Right lung (tissue), 5 donors: ENCODE data around the gene IFT122. TPM values are rescaled to one million over a fixed set of nuclear protein-coding genes. Genes with fewer than 3 reads are reported as not detected.

Experiments
- DNase-seq, 2 donors: peaks; one replicate each; pipeline ENCODE4 v3.0.0-alpha.2; 2013
- polyA plus RNA-seq, 5 donors: library from polyadenylated mRNA; unstranded; fragments of 120-200 nt; gene quantifications; one replicate each; pipeline versions ENCODE4 v1.2.1 to v1.2.3, GENCODE V29; 2013; ENCODE audit warnings: inconsistent platforms in 1 of 5, low replicate concordance in 1 of 5; ENCODE audit not compliant: insufficient read length in 5 of 5, insufficient read depth in 1 of 5

IFT122 gene
- polyA plus RNA-seq, 5 donors: 56.3 to 70.9 (median 65.3) TPM

DNA sequence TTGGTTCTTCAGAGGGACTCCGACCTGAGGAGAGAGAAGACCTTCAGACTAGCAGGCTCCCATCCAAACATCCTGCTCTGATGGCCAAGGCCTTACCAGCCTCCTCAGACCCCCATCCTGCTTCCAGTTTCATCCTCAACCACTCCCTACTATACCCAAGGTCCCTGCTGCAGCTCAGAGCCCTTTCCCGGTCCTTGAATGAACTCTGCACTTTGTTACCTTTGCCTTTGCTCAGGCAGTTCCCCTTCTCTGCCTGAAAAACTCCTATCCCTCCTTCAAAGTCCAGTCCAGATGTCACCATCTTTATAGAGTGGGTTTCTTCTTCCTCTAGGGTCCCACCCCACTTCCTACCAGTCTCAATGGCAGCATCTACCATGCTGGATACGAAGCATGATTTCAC is 24.6 kb upstream of the IFT122 start:
- no peak for DNase-seq

DNA sequence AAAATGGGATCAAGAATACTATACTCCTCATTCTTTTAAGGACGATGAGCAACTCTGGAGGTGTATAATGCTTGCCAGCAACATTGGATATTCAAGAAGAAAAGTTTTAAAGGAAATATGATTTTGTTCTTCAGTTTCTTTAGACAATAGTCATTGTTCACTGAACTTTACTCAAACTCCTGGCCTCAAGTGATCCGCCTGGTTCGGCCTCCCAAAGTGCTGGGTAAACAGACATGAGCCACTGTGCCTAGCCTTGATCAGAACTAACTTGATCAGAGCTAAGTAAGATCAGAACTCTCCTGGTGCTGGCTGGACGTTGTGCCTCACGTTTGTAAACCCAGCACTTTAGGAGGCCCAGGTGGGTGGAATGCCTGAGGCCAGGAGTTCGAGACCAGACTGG is 24.2 kb upstream of the IFT122 start:
- DNase-seq: no peak

DNA sequence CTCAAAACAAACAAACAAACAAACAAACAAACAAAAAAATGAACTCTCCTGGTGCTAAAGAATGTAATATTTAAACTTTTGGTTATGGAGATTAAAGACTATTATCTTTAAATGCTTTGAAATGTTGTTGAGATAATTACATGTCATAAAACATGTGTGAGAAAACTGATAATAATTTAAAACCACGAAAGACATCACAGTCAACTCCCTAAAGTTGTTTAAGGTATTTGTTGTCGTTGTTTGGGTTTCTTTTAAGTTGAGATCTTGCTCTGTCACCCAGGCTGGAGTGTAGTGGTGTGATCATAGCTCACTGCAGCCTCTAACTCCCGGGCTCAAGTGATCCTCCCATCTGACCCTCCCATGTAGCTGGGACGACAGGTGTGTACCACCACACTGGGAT is 23.6 kb upstream of the IFT122 start:
- DNase-seq: no peak

DNA sequence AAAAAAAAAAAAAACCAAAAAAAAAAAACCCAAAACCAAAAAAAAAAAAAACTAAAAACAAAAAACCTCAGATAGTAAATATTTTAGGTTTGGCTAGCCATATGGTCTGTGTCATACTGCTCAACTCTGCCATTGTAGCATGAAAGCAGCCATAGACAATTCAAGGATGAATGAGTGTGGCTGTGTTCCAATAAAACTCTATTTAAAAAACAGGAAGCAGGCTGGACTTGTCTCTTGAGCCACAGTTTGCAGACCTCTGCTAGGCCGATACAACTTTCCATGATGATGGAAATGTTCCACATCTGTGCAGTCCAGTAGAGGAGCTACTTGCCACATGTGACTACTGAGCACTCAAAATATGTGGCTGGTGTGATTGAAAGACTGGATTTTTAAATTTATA is 22.7 kb upstream of the IFT122 start:
- DNase-seq: peak; percentile 75 to 79

DNA sequence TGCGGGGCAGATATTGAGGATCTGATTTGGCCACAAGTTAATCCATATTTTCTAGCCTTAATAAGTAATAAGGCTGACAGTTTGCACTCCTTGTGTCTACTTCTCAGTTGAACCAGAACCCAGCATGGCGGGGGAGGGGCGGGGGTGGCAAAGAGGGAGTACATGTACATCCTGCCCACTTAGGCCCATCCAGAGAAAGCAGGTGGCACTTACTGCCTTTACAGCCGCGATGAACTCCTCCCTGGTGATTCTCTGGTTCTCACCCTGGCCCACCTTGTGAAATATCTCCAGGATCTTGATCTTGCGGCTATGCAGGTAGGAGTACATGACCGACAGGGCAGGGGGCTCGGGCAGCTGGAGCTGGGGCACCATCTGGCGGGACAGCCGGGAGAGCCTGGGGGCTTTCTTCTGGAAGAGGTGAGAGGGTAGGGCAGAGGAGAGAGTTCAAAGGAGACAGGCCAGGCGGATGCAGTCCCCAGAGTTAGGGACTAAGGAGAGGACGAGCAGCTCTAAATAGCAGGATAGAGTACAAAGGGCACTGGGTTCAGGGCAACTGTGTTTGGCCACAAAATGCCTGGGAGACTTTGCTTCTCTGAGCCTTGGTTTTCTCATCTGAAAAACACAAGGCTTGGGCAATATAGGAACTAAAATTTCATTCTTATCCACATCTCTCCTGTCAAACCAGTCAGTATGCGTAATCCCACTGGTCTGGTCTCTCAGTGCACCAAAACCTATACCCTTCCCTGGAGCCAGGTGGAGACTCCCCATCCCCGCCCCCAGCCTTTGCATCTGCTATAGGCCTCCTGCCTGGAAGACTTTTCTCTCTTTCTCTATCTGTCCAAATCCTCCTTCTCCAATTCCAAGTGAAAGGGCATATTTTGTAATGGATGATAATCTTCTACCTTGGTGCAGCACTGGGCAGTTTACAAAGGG is 21.7 kb upstream of the IFT122 start:
- DNase-seq: no peak

DNA sequence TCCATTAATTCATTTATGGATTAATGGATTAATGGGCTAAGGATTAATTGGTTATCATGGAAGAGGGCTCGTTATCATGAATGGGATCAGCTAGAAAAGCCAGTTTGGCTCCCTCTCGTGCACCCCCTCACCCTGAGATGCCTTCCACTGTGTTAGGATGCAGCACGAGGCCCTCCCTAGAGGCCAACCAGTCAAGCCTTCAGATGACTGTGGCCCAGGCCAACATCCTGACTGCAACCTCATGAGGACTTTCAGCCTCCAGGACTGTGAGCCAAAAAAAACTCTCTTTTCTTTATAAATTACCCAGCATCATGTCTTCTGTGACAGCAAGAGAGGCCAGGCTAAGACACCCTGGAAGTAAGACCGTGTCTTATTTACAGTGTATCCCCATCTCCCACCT is 20.5 kb upstream of the IFT122 start:
- DNase-seq: no peak

DNA sequence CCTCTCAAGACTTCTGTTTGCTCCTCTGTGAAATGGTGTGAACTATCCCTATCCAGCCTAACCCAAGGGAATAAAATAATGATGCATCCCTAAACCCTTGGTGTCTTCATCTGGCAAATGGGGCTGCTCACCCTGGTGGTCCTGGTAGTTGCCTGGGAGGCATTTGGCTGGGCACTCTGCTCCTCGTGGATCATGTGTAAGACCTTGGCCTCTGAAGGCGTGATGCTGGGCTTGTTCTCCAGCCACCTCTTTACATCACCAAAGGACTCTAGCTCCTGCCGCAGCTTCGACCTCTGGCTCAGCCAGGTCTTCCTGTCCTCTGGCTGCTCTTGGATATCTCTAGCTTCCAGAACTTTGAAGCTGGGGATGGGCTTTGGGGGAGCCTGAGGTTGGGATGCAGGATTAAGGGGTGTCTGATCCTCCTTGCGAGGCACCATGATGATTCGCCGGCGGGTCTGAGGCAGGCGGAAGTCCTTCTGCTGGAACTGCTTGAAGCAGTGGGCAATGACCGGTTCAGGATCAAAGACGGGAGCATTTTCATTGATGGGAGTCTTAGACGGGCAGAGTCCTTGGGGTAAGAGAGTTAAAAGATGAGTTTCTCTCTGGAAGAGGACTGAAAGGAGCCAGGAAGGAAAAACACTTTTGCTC is 18.7 kb upstream of the IFT122 start:
- no peak for DNase-seq

DNA sequence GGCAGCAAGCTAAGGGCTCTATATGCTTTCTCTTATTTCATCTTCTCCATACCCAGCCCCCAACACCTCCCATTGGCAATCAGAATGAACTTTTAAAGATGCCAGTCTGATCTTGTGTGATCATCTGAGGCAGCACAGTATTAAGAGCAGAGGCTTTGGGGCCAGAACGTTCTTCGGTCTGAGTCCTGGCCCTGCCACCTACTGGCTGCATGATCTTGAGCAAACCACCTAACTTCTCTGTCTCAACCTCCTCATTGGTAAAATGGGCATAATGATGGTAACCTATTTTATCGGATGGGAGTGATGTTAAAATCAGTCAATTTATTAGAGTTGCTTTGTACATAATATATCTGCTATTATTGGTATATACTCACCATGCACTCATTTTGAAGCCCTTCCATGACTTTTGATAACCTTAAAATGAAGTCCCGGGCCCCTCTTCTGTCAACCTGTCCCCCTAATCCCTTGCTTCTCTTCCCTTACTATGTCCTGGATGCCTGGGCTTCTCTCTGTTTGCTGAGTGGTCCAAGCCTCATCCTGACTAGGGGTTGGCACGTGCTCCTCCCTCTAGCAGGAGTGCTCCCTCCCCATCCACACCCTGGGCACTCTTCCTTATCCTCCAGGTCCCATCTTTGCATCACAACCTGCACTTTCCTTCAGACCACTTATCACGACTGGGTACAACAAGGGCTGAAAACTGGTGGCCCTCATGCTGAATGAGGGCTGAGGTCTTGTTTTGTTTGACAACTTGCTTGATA is 17.9 kb upstream of the IFT122 start:
- no peak for DNase-seq

DNA sequence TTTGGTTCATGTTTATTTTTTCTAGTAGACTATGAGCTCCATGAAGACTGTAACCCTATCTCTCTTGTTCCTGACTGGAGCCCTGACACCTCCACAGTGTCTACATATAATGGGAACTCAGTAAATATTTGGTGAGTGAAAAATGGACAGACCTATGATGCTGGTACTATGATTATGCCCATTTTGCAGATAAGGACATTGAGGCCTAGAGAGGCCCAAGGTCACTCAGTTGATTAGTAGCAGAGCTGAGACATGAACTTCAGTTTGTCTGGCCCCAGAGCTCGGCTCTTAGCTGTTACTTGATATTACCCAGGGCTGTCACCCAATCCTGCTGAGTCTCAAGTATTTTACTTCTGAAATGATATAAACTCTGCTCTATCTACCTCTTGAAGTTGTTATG is 17.1 kb upstream of the IFT122 start:
- DNase-seq: no peak

DNA sequence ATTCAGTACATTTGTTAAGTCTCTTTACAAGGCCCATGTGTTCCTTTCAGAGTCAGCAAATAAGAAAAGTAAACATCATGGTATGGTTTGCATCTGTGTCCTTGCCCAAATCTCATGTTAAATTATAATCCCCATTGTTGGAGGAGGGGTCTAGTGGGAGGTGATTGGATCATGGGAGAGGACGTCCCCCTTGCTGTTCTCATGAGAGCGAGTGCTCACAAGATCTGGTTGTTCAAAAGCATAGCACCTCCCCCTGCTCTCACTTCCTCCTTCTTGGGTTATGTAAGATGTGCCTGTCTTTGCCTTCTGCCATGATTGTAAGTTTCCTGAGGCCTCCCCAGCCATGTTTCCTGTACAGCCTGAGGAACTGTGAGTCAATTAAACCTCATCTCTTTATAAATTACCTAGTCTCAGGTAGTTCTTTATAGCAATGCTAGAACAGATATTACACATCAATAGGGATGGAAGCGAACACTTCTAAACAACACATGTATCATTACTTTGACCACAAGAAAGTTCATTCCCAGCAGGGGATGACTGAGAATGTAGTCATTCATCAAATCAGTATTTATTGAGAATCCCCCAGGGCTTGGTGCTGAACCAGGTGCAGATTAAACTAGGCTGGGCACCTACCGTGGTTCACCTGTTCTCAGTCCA is 15.7 kb upstream of the IFT122 start:
- DNase-seq: no peak

DNA sequence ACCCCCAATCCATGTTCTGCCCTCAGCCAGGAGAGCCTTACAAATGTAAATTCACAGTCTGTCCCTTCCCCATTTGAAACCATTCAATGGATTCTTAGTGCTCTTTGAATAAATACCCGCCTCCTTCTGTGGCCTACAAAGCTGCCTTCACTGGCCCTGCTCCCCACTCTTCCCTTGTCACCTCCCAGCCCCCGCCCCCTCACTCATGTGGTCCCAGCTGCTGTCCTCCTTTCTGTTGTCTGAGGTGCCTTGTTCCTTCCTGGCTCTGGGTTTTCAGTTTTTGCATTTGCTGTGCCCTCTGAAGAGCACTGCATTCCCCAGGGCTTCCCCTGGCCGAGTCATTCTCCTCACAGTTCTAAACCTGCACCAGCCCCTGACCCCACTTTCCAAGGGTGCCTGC is 14.8 kb upstream of the IFT122 start:
- no peak for DNase-seq

DNA sequence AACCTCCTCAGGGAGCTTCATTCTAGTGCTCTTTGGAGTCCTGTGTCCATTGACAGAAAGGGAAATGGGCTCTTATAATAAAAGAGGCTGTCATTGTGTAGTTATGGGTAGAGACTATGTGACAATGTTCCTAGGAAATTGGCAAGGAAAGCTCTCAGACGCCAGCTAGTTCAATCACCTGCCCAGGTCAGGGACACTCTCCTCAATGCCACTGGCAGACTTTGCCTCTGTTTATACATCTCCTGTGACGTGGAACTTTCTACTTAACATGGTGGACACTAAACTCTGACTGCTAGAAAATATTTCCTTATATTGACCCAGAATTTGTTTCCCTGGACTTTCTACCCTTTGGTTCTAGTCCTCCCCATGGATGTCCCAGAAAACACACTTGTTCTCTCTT is 14.4 kb upstream of the IFT122 start:
- no peak for DNase-seq

DNA sequence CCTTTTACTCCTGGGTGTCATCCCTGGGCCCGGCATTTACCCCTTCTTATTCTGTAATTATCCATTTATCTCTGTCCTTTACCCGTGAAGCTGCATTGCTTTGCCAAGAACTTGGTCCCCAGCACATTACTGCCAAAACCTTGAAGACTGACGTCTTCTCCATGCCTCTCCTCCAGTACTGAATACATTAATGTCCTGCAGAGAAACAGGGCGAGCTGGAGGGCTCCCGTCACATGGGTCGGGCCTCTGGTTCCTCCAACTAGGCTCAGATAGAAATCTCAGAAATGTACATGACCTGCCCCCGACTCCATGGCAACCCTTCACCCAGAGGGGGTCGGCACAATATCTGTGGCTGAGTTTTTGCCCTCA is 12.0 kb upstream of the IFT122 start:
- no peak for DNase-seq

DNA sequence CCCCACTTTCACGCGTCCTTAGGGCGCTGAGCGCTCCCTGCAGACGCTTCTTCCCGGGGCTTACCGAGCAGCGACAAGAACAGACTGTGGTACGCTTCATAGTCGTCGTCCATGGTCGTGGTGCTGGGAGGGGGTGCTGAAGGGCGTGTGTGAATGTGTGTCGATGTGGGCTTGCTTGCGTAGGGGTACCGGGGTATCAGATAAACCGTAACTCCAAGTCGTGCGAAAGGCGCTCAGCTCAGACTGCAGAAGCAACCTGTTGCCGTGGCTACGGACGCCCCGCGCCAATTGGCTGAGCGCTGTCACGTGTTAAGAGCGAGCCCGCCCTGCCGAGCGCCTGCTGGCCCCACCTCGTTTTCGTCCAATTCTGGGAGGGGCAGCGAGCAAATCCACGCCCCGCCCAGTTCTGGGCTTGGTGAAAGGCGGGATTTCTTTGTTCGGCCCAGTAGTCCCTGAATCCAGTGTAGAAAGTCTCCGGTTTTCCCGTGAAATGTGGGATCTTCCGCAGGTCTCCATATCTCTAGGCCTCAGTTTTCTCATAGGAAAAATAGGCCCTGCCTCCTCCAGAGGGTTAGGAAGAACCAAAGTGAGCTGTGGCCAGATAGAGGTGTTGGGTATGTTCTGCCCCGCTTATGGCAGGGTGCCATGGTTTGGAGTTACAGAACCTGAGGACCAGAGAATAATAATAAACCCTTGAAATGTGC is 11.5 kb upstream of the IFT122 start, which contains the start of gene EFCAB12:
EFCAB12 (minus strand) TSS at position 261 of the 704 bp plus-strand sequence; CDS start at position 113, 148 bp downstream.
- peak; percentile 86 to 90 for DNase-seq

DNA sequence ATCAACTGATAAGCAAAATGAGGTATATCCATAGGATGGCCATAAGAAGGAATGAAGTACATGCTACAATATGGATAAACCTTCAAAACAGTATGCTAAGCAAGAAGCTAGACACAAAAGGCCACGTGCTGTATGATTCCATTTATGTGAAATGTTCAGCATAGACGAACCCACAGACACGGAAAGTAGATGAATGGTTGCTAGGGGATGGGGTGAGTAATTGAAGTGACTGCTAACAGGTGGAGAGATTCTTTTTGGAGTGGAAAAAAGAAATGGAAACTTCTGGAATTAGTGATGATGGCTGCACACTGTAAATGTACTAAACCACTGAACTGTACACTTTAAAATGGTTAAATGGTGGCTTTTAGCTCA is 11.0 kb upstream of the IFT122 start:
- DNase-seq: no peak

DNA sequence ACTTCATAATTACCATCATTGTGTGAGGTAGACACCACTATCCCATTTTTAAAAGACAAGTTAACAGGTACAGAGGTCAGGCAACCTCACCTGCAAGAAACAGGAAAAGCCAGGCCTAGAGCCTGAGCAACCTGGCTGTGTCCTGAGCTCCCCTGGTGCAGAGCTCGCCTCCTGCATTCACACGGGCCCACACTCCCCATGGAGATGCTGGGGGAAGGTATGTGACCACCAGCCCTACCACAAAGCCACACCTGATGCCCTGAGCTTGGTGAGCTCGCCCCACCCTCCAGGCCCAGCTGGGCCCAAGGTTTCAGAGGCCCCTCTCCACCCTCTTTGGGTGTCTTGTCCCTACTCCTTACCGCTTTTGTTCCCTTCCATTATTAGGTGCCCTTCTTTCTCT is 10.4 kb upstream of the IFT122 start:
- no peak for DNase-seq

DNA sequence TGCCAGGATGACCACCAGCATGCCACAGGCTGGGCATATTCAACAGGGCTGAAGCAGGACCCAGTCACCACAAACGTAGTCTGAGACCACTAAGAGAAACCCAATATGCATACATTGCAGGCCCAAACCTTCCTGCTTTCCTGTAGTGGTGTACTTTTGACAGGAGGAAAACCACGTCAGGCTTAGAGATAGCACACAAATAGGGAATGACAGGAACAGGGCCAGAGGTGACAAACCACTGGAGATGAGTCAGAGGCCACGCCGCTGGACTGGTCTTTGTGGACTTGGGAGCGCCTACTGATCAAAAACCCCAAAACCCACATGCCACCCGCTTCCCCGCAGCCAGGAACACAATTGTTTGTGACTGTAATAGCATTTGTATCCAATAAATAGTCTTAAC is 8.0 kb upstream of the IFT122 start:
- no peak for DNase-seq

DNA sequence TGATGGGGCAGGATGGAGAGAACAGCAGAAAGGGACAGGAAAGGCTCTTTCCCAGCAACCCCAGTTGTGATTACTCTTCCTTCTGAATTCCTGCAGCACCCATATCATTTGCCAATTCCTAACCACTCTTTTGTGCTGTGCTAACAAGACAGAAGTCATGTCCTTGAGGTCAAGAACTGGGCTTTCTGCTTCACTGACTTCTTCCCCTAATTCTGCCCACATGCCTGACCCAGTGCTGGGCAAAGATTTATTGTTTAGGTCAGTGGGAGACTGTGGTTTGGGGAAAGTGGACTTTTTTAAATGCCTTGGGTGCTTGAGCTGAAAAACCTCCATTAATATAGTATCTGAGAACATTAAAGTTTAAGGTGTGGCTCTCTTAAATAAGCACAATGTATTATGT is 7.4 kb upstream of the IFT122 start:
- DNase-seq: no peak

DNA sequence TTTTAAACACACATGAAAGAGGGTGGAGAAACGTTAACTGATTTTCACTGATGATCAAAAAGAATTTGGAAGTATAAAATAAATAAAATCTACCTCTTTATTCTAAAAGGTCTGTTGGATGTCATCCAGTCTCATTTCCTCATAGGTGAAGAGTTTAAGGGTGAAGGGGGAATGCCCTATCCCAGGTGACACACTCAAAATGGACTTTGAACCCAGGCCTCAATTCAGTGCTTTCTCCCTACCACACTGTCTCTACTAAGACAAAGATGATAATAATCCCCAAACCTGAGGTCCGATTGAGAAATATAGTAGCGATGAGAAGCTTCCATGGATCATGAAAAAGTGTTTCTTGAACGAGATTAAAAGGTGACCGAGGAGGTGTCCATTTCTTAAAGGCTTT is 6.5 kb upstream of the IFT122 start:
- DNase-seq: no peak

DNA sequence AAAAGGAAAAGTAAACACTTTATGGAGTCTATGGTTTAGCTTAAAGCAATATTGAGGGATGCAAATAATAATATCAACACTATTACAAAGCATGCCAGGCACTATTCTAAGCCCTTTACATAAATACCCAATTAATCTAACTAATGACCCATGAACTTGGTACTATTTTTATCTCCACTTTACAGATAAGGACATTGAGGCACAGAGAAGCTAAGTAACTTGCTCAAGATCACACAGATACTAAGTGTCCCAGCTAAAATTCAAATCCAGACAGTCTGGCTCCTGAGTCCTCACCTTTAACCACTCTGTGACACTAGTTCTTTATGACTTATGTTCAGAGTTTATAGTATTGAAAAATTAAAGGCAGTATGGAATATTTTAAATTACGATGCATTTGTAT is 5.9 kb upstream of the IFT122 start:
- DNase-seq: no peak

DNA sequence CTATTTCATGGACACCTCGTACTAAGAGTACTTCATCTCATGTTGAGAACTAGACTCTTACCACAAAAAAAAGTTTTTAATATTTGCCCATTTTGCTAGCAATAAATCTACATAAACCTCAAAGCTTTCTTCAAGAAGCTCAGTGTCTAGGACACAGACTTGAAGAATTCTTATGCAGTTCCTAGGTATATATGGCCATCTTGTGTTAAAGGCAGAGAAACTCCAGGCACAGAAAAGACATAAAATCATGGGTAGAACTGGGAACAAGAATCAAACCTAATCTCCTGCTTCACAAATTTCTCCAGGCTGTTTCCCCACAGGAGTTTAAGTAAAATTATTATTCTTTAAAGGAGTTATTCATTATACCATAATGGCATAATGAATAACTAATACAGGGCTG is 4.7 kb upstream of the IFT122 start:
- DNase-seq: no peak
